A549 (cell line): ENCODE data around the gene OSBPL3. TPM values are rescaled to one million over a fixed set of nuclear protein-coding genes. Genes with fewer than 3 reads are reported as not detected.

Source experiments
- ATAC-seq, 2 experiments: fragments of 200-7000 bp in 1 of 2; fragments of >200 bp in 1 of 2; cut with Nextera tagmentation in 1 of 2; cut with Tn5 transposase in 1 of 2; 3 replicates each; pipeline versions ENCODE4 v1.8.0 to v1.9.1; 2018 to 2020; ENCODE audit warnings: mild to moderate bottlenecking in 1 of 2, moderate library complexity in 1 of 2
- CTCF ChIA-PET: fragments of 300-600 bp; sonication (Branson Sonifier 250); formaldehyde crosslinking; extraction: SDS; loops from one replicate; lab custom pipeline; 2021; ENCODE audit warnings: antibody characterized with exemption, inconsistent platforms; lab: Yijun Ruan, JAX
- POLR2A ChIA-PET: fragments of 350-600 bp; formaldehyde crosslinking; extraction: SDS; loops from one replicate; lab custom pipeline; 2021; ENCODE audit warnings: antibody characterized with exemption, inconsistent platforms; lab: Yijun Ruan, JAX
- DNase-seq, 2 experiments: peaks; one replicate each; pipeline versions ENCODE4 v3.0.0 to v3.0.0-alpha.2; 2011 to 2016; ENCODE audit warnings: low read depth in 1 of 2, low spot score in 1 of 2
- FAIRE-seq: peaks from 2 replicates; lab custom pipeline; 2011; peaks lifted over from hg19 to GRCh38; lab: Jason Lieb, UNC
- H3K27ac ChIP-seq, 2 experiments: fragments of >200 bp; sonication (Bioruptor Twin); formaldehyde crosslinking; 3 replicates each; pipeline ENCODE4 v1.5.1; 2016 to 2017
- H3K4me1 ChIP-seq: fragments of >200 bp; sonication (Bioruptor Twin); formaldehyde crosslinking; 3 replicates; pipeline ENCODE4 v1.6.1; 2016
- H3K4me2 ChIP-seq: fragments of >200 bp; sonication (Bioruptor Twin); formaldehyde crosslinking; 3 replicates; pipeline ENCODE4 v1.6.1; 2016
- H3K4me3 ChIP-seq: fragments of >200 bp; sonication (Bioruptor Twin); formaldehyde crosslinking; 3 replicates; pipeline ENCODE4 v1.5.1; 2016
- H3K9me3 ChIP-seq: fragments of >200 bp; sonication (Bioruptor Twin); formaldehyde crosslinking; 3 replicates; pipeline ENCODE4 v1.6.1; 2016
- ATOH8 ChIP-seq: fragments of 250-450 bp; sonication (Bioruptor Pico); IDR thresholded peaks from 2 replicates; pipeline ENCODE4 v1.5.0; 2020; ENCODE audit warnings: low read depth, mild to moderate bottlenecking, moderate library complexity
- BCL3 ChIP-seq: fragments of >200 bp; sonication (Bioruptor Twin); formaldehyde crosslinking; IDR thresholded peaks from 3 replicates; pipeline ENCODE4 v1.6.1; 2016
- CBX2 ChIP-seq: fragments of 200-600 bp; sonication (generic); IDR thresholded peaks from 2 replicates; pipeline ENCODE4 v1.6.1; 2016; ENCODE audit warnings: low read depth, mild to moderate bottlenecking, borderline replicate concordance
- CHD2 ChIP-seq: fragments of 150-350 bp; IDR thresholded peaks from 2 replicates; pipeline ENCODE4 v1.6.1; 2014; ENCODE audit warnings: low read length; ENCODE audit not compliant: partially characterized antibody
- CTCF ChIP-seq: fragments of >200 bp; sonication (Bioruptor Twin); formaldehyde crosslinking; IDR thresholded peaks from 3 replicates; pipeline ENCODE4 v1.5.1; 2016
- E2F6 ChIP-seq: IDR thresholded peaks from 2 replicates; pipeline ENCODE4 v1.6.1; 2012; ENCODE audit warnings: low read depth, borderline replicate concordance
- EP300 ChIP-seq, 2 experiments: fragments of >200 bp; sonication (Bioruptor Twin); formaldehyde crosslinking; IDR thresholded peaks; 2 replicates in 1 of 2; 3 replicates in 1 of 2; pipeline ENCODE4 v1.6.1; 2016 to 2017
- ESRRA ChIP-seq: fragments of 150-350 bp; IDR thresholded peaks from 2 replicates; pipeline ENCODE4 v1.6.1; 2014; ENCODE audit warnings: mild to moderate bottlenecking, low read length, borderline replicate concordance
- HEYL ChIP-seq: fragments of 250-450 bp; sonication (Bioruptor Pico); IDR thresholded peaks from 2 replicates; pipeline ENCODE4 v1.8.0; 2021; ENCODE audit warnings: mild to moderate bottlenecking, moderate library complexity
- HOXA7 ChIP-seq: fragments of 250-450 bp; sonication (Bioruptor Pico); IDR thresholded peaks from 2 replicates; pipeline ENCODE4 v1.5.0; 2020; ENCODE audit warnings: mild to moderate bottlenecking, moderate library complexity
- HOXB5 ChIP-seq: fragments of 250-450 bp; sonication (Bioruptor Pico); IDR thresholded peaks from 2 replicates; pipeline ENCODE4 v1.5.0; 2020; ENCODE audit warnings: mild to moderate bottlenecking, moderate library complexity
- KDM5A ChIP-seq: fragments of 200-600 bp; sonication (generic); IDR thresholded peaks from 2 replicates; pipeline ENCODE4 v1.6.1; 2016; ENCODE audit warnings: antibody characterized with exemption, mild to moderate bottlenecking
- MAFK ChIP-seq: fragments of 450-650 bp; IDR thresholded peaks from 2 replicates; pipeline ENCODE4 v1.6.1; 2014; ENCODE audit not compliant: partially characterized antibody
- MAZ ChIP-seq: fragments of 150-350 bp; IDR thresholded peaks from 2 replicates; pipeline ENCODE4 v1.6.1; 2014; ENCODE audit warnings: antibody characterized with exemption, low read depth, low read length, borderline replicate concordance
- MYC ChIP-seq: IDR thresholded peaks from 2 replicates; pipeline ENCODE4 v1.6.1; 2012; ENCODE audit warnings: mild to moderate bottlenecking, inconsistent platforms, low read length, improper control_type of control experiment, borderline replicate concordance
- NFE2L2 ChIP-seq: fragments of 150-350 bp; conservative IDR thresholded peaks from 2 replicates; pipeline ENCODE4 v1.6.1; 2014; ENCODE audit warnings: low read length
- PHF8 ChIP-seq: fragments of 200-600 bp; sonication (generic); IDR thresholded peaks from 2 replicates; pipeline ENCODE4 v1.6.1; 2016; ENCODE audit warnings: low read depth, mild to moderate bottlenecking, antibody characterized with exemption, moderate library complexity, borderline replicate concordance
- POLR2A ChIP-seq: IDR thresholded peaks from 2 replicates; pipeline ENCODE4 v1.6.1; 2012; ENCODE audit warnings: mild to moderate bottlenecking, low read length
- RCOR1 ChIP-seq: fragments of 150-350 bp; IDR thresholded peaks from 2 replicates; pipeline ENCODE4 v1.6.1; 2014; ENCODE audit warnings: antibody characterized with exemption, low read length, low read depth
- RFX5 ChIP-seq: fragments of 450-650 bp; IDR thresholded peaks from 2 replicates; pipeline ENCODE4 v1.7.1; 2014; ENCODE audit warnings: antibody characterized with exemption, mild to moderate bottlenecking, moderate library complexity
- SMC3 ChIP-seq: fragments of >200 bp; sonication (Bioruptor Twin); formaldehyde crosslinking; IDR thresholded peaks from 3 replicates; pipeline ENCODE4 v1.6.1; 2018; ENCODE audit warnings: inconsistent platforms
- TFCP2L1 ChIP-seq: fragments of 250-450 bp; sonication (Bioruptor Pico); IDR thresholded peaks from 2 replicates; pipeline ENCODE4 v1.5.0; 2021; ENCODE audit warnings: mild to moderate bottlenecking
- TP53 ChIP-seq: fragments of 250-450 bp; sonication (Bioruptor Pico); IDR thresholded peaks from 2 replicates; pipeline ENCODE4 v1.5.0; 2021; ENCODE audit warnings: mild to moderate bottlenecking, moderate library complexity
- USF2 ChIP-seq: fragments of 450-650 bp; IDR thresholded peaks from 2 replicates; pipeline ENCODE4 v1.6.1; 2014; ENCODE audit warnings: antibody characterized with exemption
- ZC3H11A ChIP-seq: fragments of 450-650 bp; IDR thresholded peaks from 2 replicates; pipeline ENCODE4 v1.6.1; 2014; ENCODE audit warnings: antibody characterized with exemption, mild to moderate bottlenecking
- ZSCAN20 ChIP-seq: fragments of 250-450 bp; sonication (Bioruptor Pico); IDR thresholded peaks from 2 replicates; pipeline ENCODE4 v1.8.0; 2022; ENCODE audit warnings: mild to moderate bottlenecking, moderate library complexity
- WGBS: methylation state at CpG from one replicate; pipeline ENCODE4 v1.1.6; 2017; ENCODE audit errors: missing lambda C conversion rate; 5-methylcytosine and 5-hydroxymethylcytosine counted together
- polyA plus RNA-seq, 4 experiments: library from polyadenylated mRNA; depleted of rRNA in 3 of 4; stranded (reverse); fragments of >200 nt; fragmentation: RNase III in 1 of 4; extraction: RNeasy Plus Mini Kit Qiagen cat#74134 plus additional on column Dnase treatment in 1 of 4; gene quantifications; 2 replicates in 3 of 4; 3 replicates in 1 of 4; pipeline ENCODE4 v1.2.3, GENCODE V29; 2011 to 2017

OSBPL3 gene
- polyA plus RNA-seq, 2 of the 4 experiments (the other 2 are of a cell fraction) = 10.9 to 17.4 TPM

- POLR2A ChIA-PET = interaction anchor here (0.6 kb wide), 1 partner anchor 292 kb away, joined by 5 read pairs; no protein-coding TSS in a partner anchor
- whole genome bisulfite sequencing = 89% methylated on average over 3 of the region's 3 CpGs
Measured at GRCh38 chr7:24777806-24778205, 202.2 kb downstream of the OSBPL3 start.

GRCh38 chr7:24773646-24774045 is 206.3 kb downstream of the OSBPL3 start:
- ATAC-seq = no peak
- ChIA-PET POLR2A (no interaction called here), CTCF (interaction anchor here (0.7 to 0.9 kb wide), 2 partner anchors 23 to 39 kb away, joined by 3 read pairs; no protein-coding TSS in a partner anchor)
- Histone ChIP-seq H3K4me1 (no peaks in the 10 kb centered on the region), H3K9me3 (no peaks in the 10 kb centered on the region), H3K27ac (no peak overlapping the region), H3K4me2 (no peak overlapping the region), H3K4me3 (no peak overlapping the region)
- DNase-seq = no peak
- FAIRE-seq = no peak
- TF ChIP-seq HOXB5 (CRISPR knock-in tag) (no peak), ESRRA (no peak), MAFK (no peak), TFCP2L1 (CRISPR knock-in tag) (no peak), EP300 (IDR thresholded peaks at IDR 0.05) (no peak), TP53 (CRISPR knock-in tag) (no peak), CHD2 (no peak), RCOR1 (no peak), HEYL (CRISPR knock-in tag) (no peak), HOXA7 (no peak), PHF8 (no peak), CBX2 (no peak), ZSCAN20 (CRISPR knock-in tag) (no peak), NFE2L2 (no peak), RFX5 (no peak), MYC (no peak), ZC3H11A (no peak)

More at GRCh38 chr7:24777806-24778205, 202.2 kb downstream of the OSBPL3 start:
- DNase-seq (no peak), FAIRE-seq (no peak), ATAC-seq (no peak)
- Histone ChIP-seq H3K9me3 (no peaks in the 10 kb centered on the region; the same call in 2 of the 3 replicates), H3K4me2 (no peak overlapping the region), H3K4me1 (no peaks in the 10 kb centered on the region), H3K27ac (no peak overlapping the region), H3K4me3 (no peak overlapping the region)
- CTCF ChIA-PET = interaction anchor here (0.8 to 1.4 kb wide), 6 partner anchors 24 to 316 kb away, joined by 3 to 6 read pairs (median 3); no protein-coding TSS in a partner anchor
- TF ChIP-seq MAZ = no peak
- TF ChIP-seq POLR2A = no peak
- TF ChIP-seq KDM5A = no peak
- no peak for TF ChIP-seq SMC3
- TF ChIP-seq HOXB5 (CRISPR knock-in tag) = no peak
- no peak for TF ChIP-seq USF2
- no peak for TF ChIP-seq ATOH8 (CRISPR knock-in tag)
- no peak for TF ChIP-seq RCOR1
- TF ChIP-seq CBX2 = no peak
- TF ChIP-seq MYC = no peak
- TF ChIP-seq TP53 (CRISPR knock-in tag) = no peak
- TF ChIP-seq E2F6 = no peak
- TF ChIP-seq BCL3 = no peak
- no peak for TF ChIP-seq CTCF
